Left forelimb (tissue), 1 donor: ENCODE measurements around the gene CACNA1I.

Experiments
- DNase-seq: peaks from one replicate; pipeline ENCODE4 v3.0.0-alpha.2; 2018; ENCODE audit warnings: low spot score

Gene CACNA1I

DNA sequence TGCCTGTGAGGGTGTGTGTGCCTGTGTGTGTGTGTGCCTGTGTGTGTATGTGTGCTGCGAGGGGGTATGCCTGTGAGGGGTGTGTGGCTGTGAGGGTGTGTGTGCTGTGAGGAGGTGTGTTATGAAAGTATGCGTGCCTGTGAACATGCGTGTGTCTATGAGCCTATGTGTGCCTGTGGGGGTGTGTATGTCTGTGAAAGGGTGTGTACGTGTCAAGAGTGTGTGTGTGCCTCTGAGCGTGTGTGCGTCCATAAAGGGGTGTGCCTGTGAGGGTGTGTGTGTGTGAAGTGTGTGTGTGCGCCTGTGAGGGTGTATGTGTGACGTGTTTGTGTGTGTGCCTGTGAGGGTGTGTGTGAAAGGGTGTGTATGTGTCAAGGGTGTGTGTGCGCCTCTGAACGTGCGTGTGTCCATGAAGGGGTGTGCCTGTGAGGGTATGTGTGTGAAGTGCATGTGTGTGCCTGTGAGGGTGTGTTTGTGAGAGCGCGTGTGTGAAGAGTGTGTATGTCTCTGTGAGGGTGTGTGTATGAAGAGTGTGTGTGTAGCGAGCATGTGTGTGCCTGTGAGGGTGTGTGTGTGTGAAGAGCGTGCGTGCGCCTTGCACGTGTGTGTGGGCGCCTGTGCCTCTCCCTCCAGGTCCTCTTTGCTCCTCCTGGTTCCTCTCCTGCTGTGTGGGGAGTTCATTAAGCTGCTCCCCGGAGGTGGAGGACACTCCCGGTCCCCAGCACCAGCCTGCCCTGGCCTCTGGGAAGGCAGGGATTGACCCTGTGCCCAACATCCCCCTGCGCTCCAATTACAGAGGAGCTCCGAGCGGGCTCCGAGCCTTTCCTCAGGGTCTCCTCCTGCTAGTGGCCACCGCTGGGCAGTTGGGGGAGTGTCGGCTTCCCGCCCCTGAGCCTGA, 53.3 kb downstream of the CACNA1I start:
- no peak for DNase-seq

DNA sequence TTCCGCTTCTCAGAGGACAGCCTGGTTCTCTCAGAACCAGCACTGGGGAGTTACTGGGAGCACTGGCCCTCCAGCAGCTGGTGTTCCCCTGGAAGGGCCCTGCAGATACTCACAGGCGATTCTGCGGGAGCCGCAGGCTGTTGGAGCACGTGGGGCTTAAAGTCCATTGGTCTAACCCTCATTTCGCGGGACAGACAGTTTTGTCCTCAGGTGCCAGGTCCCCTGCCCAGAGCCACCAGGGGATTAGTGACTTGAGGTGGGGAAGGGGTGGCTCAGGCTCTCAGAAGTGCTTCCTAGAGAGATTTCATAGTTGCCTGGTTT, 53.9 kb downstream of the CACNA1I start:
- DNase-seq: no peak

DNA sequence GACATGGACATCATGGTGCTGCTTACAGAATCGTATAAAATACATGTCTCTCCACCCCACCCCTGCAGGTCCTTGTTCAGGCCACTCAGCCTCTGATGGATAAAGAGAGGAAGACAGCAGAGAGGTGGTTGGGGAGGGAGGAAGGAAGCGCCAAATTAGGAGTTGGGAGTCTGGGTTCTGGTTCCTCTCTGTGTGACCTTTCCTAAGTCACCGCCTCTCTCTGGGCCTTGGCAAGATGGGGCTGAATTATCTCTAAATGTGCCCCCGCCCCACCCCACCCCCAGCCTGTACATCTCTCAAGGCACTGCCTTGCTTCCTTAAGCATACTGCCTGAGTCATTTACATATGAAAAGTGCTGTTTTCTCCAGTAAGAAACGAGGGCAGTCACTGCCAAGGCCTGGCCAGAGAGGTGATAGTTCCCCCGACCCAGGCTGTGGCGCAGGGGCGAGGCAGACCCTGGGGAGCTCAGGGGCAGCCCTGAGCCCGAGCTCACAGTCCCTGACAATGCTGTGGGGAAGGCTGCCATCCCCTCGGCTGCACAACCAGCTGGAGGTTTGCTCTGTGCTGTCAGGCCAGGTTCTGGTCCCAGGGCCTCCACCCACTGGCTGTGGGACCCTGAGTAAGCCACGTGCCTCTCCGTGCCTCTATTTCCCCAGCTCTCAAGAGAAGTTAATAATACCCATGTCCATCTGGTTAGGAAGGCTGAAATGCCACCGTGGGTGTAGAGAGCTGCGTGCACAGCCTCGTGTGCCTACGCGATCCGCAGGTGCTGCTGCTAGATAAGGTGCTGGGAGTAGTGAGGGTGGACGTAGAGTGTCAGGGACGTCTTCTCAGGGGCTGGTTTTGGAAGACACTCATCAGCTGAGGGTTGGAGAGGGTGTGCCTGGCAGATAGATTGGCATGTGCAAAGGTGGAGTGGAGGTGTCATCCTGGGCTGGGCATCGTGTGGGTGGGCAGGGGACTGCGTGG, 55.3 kb downstream of the CACNA1I start:
- no peak for DNase-seq

DNA sequence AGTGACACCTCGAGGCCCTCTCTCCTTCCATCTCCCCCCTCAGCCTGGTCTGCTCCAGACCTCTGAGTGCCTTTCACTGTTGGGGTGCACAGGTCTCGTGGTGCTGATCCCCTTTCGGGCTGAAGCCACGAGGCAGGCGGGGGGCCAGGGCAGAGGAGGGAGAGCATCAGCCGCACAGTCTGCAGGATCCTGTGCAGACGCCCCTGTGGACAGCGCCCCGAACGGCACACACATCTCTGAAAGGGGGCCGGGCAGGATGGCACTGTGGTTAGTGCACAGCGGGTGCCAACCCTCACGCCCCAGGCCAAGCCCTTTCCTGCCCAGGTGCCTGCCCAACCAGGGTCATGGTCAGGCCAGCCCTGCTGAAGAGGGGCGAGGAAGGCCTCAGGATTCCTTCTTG, 56.7 kb downstream of the CACNA1I start:
- no peak for DNase-seq

DNA sequence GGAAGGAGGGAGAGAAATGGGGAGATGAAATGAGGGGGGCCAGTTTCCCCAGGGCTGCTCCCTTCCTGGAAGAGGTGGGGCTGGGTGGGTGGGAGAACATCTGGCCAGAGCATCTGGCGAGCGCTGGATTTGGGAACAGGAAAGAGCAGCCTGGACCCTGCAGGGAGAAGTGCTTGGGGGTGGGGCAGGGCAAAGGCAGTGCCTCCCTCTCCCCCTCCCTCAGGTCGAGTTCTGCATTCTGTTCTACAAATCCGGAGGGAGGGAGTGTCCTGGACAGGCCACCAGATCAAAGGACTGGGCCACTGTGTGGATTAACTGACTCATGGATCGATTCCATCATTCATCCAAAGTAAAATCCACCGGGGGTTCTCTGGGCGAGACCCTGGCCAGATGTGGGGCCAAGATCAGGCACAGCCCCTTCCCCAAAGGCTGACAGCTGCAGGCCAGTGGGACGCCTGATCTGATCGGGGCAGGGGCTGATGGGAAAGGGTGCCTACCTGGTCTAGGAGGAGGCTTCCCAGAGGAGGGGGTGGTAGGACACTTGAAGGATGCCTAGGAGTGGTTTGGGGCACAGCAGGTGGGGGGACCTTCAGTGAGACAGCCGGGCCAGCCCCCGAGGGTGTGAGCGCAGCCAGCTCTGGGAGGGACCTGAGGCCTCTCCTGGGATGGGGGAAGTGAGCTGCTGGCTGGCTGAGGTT, 57.5 kb downstream of the CACNA1I start:
- DNase-seq: no peak

DNA sequence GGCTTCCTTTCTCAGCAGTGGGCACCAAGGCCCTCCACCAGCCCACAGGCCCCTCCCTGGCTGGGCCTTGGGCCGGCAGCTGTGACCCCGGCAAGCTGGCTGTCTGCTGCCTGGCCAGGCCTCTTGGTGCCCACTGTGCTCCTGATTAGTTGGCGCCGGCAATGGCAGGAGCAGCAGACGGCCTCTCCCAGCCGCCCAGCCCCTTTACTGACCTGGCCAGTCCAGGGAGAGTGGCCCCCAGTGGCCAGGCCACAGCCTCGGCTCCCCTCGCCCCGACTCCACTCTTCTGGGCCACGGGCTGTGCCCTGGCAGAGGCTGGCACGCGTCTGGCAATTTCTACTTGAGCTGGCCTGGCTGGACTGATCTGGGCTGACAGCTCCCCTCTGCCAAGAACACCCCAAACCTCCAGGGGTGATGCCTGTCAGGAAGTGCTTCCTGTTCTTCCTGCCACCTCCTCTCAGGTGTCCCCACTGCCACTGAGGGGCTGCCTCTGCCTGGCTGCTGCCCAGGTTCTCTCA, 58.1 kb downstream of the CACNA1I start:
- DNase-seq: no peak

DNA sequence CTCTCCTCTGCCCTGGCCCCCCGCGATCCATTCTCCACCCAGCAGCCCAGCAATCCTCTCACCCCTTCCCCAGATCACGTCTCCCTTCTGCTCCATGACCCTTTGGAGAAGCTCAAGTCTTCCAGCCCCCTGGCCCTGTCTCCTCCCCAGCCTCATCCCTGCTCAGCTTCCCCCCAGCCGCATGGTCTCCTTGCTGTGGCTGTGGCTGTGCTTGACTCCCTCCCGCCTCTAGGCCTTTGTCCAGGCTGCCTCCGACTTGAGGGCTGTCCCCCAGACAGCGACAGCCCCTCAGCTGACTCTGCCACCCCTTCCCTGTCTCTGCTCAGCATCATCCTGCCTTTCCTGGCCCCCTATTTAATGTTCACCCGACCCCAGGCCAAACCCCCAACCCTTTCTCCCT, 59.3 kb downstream of the CACNA1I start:
- DNase-seq: no peak

DNA sequence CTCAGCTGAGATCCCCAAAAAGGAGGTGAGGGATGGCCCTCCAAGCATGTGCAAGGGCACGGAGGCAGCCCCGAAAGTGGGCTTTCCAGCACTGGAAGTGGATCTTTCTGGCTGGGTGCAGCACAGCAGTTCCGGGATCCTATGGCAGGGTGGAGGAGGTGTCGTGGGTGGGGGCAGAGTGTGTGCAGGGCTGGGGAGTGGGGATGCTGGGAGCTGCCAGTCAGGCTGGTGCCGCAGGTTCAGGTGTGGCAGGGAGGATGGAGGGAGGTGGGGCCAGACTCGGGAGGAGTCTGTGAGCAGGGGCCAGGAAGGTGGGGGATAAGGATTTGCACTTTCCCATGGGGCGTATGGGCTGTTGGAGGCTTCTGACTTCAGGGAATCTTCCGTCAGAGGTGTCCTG, 60.2 kb downstream of the CACNA1I start:
- DNase-seq: no peak

DNA sequence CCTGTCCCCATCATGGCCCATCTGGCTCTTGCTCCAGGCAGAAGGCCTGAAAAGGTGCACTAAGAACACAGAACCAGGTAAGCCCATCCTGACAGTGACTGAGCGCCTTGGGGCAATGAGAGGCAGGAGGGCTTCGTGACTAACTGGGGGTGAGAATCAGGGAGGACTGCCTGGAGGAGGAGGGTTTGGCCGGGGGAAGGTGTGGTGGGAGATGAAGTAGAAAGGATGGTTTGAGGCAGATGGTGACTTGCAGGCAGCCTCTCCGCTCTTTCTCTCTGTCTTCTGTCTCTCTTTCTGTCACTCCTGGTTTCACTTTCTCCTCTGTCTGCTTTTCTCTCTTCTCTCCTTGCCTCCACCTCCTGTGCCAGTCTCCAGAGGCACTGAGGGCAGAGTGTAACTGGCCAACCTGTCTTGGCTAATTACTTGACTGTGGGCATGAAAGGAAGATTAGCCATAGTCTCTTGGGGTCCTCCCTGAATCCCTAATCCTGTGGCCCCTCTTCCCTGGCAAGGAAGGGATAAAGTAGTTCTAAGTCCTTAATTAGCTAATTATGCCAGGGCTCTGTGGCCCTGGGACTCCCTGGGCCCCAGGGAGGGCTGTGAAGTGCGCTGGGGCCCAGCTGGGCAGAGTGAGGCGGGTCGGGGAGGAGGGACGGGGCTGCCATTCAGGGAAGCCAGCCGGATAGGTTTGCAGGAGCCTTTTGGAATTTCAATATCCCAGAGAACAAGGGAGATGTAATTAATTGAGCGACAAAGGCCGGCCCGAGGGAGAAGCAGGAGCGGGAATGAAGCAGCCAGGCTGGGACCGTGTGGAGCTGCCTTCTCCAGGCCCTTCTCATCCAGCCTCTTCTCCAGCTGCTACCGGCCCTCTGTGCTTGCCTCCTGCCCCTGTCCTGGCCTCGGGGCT, 61.1 kb downstream of the CACNA1I start:
- no peak for DNase-seq

DNA sequence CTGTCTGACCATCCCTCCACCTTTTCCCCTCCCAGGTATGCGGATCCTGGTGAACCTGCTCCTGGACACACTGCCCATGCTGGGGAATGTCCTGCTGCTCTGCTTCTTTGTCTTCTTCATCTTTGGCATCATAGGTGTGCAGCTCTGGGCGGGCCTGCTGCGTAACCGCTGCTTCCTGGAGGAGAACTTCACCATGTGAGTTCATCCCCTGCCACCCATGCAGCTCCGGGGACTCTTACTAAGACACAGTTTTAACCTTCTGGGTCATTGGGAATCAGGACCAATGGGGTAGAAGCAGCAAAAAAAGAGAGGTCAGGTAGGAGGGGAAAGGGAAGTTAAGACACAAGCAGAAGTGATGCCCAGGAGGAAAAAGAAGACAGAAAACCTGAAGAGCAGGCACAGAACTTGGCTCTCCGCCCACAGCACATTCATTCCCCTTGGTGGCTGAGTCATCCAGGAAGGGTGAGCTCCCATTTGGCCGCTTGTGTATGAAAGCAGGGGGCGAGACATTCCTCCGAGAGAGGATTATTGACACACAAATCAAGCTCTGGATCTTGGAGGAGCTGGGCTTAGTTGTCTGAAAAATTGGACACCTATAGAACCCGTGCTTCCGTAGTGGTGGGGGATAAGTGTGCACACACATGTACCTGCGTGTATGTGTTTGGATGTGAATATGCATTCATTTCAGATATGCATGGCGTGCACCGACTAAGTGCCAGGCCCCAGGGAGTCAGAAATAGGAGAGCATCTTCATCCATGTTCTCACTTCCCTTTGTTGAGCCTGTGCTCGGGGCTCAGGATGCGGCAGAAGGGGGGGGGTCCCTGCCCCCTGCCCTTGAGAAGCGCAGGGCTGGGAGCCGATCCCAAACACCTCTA, 64.2 kb downstream of the CACNA1I start:
- DNase-seq: no peak

DNA sequence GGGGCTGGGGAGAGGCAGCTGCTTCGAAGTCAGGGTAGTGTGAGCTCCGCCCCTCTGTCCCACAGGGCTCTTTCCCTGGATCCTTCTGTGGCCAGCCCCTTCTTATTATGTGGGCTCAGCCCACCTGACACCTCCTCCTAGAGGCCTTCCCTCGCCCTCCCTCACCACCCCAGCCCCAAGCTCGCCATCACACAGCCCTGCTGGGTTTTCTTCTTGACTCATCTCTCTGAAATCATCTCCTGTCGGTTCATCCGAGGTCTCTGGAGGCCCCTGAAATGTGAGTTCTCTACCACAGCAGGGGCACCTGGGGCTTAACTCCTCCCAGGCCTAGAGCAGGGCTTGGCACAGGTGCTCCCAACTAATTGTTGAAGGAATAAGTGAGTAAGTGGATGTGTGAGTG, 65.2 kb downstream of the CACNA1I start:
- no peak for DNase-seq

DNA sequence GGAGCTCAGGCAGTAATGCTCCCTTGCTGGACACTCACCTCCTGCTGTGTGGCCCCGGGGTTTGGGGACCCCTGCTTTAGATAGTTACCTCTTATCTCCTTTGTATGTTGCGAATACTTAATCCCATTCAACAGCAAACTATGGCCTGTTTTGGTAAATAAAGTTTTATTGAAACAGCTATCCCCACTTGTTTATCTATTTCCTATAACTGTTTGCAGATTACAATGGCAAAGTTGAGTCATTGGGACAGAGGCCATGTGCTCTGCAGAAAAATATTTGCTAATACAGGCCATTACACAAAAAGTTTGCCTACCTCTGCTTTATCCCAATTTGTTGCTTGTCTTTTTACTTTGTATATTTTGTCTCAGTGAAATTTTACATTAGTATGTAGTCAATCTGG, 68.4 kb downstream of the CACNA1I start:
- no peak for DNase-seq

DNA sequence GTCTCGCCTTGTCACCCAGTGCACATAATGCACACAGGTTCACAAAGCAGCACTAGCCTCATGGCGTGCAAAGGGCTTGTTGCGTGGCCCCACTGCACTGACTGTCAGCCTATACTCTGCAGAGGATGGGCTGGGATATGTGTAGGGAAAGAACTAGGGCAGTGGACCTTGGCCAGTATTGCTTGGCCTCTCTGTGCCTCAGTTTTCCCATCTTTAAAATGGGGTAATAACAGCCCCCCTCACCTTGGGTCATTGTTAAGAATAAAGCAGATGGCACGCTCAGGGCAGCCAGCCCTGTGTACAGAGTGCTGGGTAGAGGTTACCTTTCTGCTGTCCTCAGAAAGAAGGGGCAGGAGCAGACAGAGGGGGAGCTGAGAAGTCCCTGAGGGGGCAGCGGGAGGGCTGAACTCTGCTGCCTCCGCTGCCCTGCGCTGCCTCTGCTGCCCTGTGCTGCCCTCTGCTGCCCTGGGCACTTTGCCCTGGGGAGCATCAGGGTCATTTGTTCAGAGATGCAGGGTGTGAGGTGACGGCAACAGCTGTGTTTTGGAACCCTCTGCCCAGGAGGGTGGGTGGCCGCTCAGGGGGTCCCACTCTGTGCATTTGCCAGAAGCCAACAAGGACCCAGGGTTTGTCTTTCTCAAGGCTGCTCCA, 71.2 kb downstream of the CACNA1I start:
- DNase-seq: no peak

DNA sequence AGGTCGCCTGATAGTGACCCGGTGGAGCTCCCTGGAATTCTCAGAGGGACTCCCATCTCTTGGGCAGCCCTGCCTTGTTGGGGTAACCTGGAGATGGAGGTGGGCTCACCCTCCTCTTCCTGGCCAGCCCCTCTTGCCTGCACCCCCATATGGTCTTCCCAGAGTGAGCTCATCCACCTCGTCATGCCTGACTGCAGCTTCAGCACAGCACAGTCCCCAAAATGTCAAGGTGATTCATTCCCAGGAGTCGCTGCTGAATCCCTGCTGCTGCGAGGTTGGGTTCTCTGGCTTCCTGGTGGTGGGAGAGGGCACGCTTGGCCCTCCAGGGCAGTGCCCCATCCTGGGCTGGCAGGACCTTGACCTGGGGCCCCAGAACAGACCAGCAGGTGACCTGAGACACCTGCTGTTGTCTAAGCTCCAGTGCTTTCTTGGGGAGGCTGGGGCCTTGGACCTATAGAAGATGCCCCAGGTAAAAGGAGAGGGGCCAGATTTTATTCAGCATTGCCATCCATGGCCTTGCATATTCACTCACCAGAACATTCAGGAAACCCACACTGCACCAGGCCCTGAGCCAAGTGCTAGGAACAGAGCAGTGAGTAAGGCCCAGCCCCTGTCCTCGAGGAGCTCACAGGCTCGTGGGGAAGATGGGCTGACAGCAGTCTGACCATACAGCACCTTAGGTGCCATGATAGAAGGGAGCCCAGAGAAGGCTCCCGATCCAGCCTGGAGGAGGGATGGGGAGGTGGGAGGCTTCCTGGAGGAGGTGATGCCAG, 72.9 kb downstream of the CACNA1I start:
- no peak for DNase-seq

DNA sequence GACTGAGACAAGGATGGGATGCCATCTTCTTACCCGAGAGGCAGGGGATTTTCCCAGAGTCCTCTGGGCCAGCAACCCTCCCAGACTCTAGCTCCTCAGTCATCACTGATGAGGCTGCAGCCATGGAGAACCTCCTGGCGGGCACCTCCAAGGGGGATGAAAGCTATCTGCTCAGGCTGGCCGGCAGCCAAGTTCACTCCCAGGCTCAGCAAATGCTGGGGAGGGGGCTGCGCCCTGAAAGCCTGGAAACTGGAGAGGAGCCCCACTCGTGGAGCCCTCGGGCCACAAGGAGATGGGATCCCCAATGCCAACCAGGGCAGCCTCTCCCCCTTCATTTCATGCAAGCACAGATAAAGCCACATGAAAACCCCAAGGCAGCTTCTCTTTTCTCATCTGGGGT, 75.0 kb downstream of the CACNA1I start:
- DNase-seq: no peak

DNA sequence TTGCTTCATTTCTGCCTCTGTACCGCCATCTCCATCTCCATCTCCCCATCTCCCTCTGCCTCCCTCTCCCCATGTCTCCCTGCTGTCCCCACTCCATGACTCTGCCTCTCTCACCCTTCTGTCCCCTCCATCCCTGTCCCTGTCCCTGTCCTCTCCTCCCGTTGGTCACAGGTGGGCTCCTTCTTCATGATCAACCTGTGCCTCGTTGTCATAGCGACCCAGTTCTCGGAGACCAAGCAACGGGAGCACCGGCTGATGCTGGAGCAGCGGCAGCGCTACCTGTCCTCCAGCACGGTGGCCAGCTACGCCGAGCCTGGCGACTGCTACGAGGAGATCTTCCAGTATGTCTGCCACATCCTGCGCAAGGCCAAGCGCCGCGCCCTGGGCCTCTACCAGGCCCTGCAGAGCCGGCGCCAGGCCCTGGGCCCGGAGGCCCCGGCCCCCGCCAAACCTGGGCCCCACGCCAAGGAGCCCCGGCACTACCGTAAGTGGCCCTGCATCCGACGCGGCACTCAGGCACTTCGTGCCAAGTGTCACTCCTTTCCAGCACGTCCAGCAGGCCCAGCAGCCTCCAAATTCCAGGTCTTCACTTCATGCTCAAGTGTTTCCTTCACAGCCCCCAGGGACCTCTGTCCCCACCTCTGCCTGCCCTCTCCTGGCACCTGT, 76.0 kb downstream of the CACNA1I start:
- no peak for DNase-seq

DNA sequence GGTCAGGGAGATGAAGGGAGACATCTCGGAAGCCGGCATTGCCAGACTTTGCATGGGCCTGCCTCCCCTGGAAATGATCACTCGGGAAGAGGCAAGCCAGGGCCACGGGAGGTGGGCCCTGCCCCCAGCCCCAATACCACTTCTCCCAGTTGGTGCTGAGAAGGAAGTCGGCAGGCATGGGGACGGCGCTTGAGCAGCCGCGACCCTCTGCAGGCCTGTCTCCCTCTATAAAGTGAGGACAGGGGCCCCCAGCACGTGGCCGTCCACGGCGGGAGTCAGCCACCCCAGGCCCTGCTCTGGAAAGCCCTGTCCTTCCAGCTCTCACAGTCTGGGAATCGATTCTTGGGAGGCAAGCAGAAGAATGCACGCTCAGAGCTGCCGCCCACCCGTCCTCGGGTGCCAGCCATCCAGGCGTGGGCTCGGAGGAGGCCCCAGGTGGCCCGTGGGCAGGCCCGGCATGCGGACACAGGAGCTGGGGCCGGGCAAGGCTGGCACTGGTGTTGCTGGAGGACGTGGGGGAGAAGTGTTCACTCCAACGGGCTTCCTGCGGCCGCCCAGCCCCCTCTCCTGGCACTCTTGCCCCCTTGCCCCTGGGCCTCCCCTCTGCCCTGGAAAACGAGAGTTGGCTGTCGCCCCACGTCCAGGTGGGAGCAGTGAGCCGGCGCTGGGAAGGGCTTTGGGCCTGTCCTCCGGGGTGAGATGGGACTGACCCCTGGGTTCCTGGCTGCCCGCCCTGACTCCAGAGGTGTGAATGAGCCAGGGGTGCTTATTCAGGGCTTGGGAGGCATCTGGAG, 77.5 kb downstream of the CACNA1I start:
- DNase-seq: no peak

DNA sequence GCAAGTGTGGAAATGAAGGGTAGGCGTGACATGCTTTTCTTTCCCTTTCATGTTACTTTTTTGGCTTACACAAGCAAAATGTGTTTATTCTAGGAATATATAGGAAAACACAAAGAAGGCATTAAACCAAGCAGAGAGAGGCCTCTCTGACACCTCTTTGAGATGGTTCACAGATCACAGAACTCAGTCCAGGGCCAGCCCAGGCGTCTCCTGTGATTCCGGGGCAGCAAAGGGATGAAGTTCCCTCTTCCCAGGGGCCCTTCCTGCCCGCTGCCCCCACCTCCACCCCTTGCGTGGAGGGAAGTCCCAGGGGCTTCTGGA, 78.0 kb downstream of the CACNA1I start:
- no peak for DNase-seq
